HG03060 (cell line): ENCODE results near the gene CEBPG.
A peak's percentile ranks its signal among the peaks of the same experiment; 100 is the strongest.

Experiments
- ATAC-seq: cut with Tn5 transposase; IDR thresholded peaks from one replicate; pipeline ENCODE4 v1.9.1; 2021; ENCODE audit warnings: low read depth, moderate number of reproducible peaks; ENCODE audit not compliant: unreplicated experiment

CEBPG gene

GRCh38 chr19:33349319-33350289 lies 23.9 kb upstream of the CEBPG start:
- no peak for ATAC-seq

- ATAC-seq = no peak
Measured at GRCh38 chr19:33350538-33351309, 22.8 kb upstream of the CEBPG start.

- ATAC-seq = no peak
Measured at GRCh38 chr19:33355535-33355934, 18.0 kb upstream of the CEBPG start.

- ATAC-seq = no peak
Measured at GRCh38 chr19:33357556-33357955, 16.0 kb upstream of the CEBPG start.

- no peak for ATAC-seq
Measured at GRCh38 chr19:33358408-33358807, 15.1 kb upstream of the CEBPG start.

GRCh38 chr19:33359581-33359980 lies 13.9 kb upstream of the CEBPG start:
- ATAC-seq = no peak

- no peak for ATAC-seq
Measured at GRCh38 chr19:33362508-33363228, 10.8 kb upstream of the CEBPG start.

GRCh38 chr19:33363476-33363875 lies 10.0 kb upstream of the CEBPG start:
- ATAC-seq = no peak

- no peak for ATAC-seq
Measured at GRCh38 chr19:33365691-33366090, 7.8 kb upstream of the CEBPG start.

GRCh38 chr19:33366127-33366526 lies 7.4 kb upstream of the CEBPG start:
- no peak for ATAC-seq

- ATAC-seq = no peak
Measured at GRCh38 chr19:33366897-33367296, 6.6 kb upstream of the CEBPG start.

GRCh38 chr19:33368074-33368864 lies 5.2 kb upstream of the CEBPG start:
- no peak for ATAC-seq

- ATAC-seq = no peak
Measured at GRCh38 chr19:33370783-33371182, 2.7 kb upstream of the CEBPG start.

GRCh38 chr19:33374236-33374714 lies 766 bp downstream of the CEBPG start:
- peak; percentile 25 for ATAC-seq

GRCh38 chr19:33375156-33375836 lies 1.8 kb downstream of the CEBPG start:
- no peak for ATAC-seq

- no peak for ATAC-seq
Measured at GRCh38 chr19:33375837-33376159, 2.3 kb downstream of the CEBPG start.

- no peak for ATAC-seq
Measured at GRCh38 chr19:33376423-33376822, 2.9 kb downstream of the CEBPG start.

- ATAC-seq = no peak
Measured at GRCh38 chr19:33376941-33377557, 3.5 kb downstream of the CEBPG start.
